HepG2 (cell line): ENCODE measurements around the gene TTC28. TPM values are rescaled to one million over a fixed set of nuclear protein-coding genes. Genes with fewer than 3 reads are reported as not detected.

Source experiments
- ATAC-seq: fragments of 200-7000 bp; cut with Tn5 transposase; 3 replicates; pipeline ENCODE4 v1.9.1; 2020; ENCODE audit warnings: mild to moderate bottlenecking, moderate library complexity
- BruUV-seq: library from RNA; stranded (reverse); fragments of 400-500 nt; replicated peaks from 2 replicates; lab custom pipeline; 2021; lab: Mats Ljungman, UMichigan
- CTCF ChIA-PET: fragments of 300-600 bp; formaldehyde crosslinking; extraction: SDS; loops from one replicate; lab custom pipeline; 2021; ENCODE audit warnings: low total read pairs, inconsistent platforms, low intra/inter-chr PET ratio; lab: Yijun Ruan, JAX
- POLR2A ChIA-PET: fragments of 350-600 bp; sonication (Branson Sonifier 250); formaldehyde crosslinking; loops from one replicate; lab custom pipeline; 2020; ENCODE audit warnings: antibody characterized with exemption, inconsistent platforms; lab: Yijun Ruan, JAX
- DNase-seq: peaks from one replicate; pipeline ENCODE4 v3.0.0-alpha.2; 2015; ENCODE audit warnings: low spot score
- FAIRE-seq: peaks from 3 replicates; lab custom pipeline; 2011; peaks lifted over from hg19 to GRCh38; lab: Jason Lieb, UNC
- H2AFZ ChIP-seq: one replicate; pipeline ENCODE4 v1.6.1; 2011; ENCODE audit warnings: low read length, inconsistent platforms
- H3K27ac ChIP-seq: fragments of 300-600 bp; 3 replicates; pipeline ENCODE4 v1.8.0; 2011; ENCODE audit warnings: mixed run types, mild to moderate bottlenecking, mixed read lengths, low read length, inconsistent platforms; ENCODE audit not compliant: insufficient read depth; ENCODE audit errors: extremely low read length
- H3K27me3 ChIP-seq, 2 experiments: fragments of 200-600 bp in 1 of 2; 2 replicates in 1 of 2; 3 replicates in 1 of 2; pipeline versions ENCODE4 v1.6.0 to v1.8.0; 2011; ENCODE audit warnings: low read length in 2 of 2, mild to moderate bottlenecking in 2 of 2, moderate library complexity in 2 of 2, inconsistent platforms in 1 of 2; ENCODE audit not compliant: insufficient read depth in 2 of 2, control insufficient read depth in 1 of 2
- H3K36me3 ChIP-seq, 2 experiments: fragments of 200-600 bp in 1 of 2; replicated peaks in 1 of 2; 2 replicates in 1 of 2; 3 replicates in 1 of 2; pipeline versions ENCODE4 v1.5.1 to v1.8.0; 2011; ENCODE audit warnings: low read length in 2 of 2, inconsistent platforms in 1 of 2; ENCODE audit not compliant: insufficient read depth in 2 of 2, control insufficient read depth in 1 of 2
- H3K4me1 ChIP-seq: 2 replicates; pipeline ENCODE4 v1.5.1; 2012; ENCODE audit warnings: low read length, inconsistent platforms; ENCODE audit not compliant: insufficient read depth
- H3K4me2 ChIP-seq: 2 replicates; pipeline ENCODE4 v1.6.0; 2011; ENCODE audit warnings: low read depth, low read length, inconsistent platforms
- H3K4me3 ChIP-seq, 3 experiments: fragments of 200-600 bp in 1 of 3; sonication (generic), shearing (Covaris generic) in 1 of 3; replicated peaks in 1 of 3; 2 replicates each; pipeline ENCODE4 v1.5.1; 2011 to 2016; ENCODE audit warnings: low read length in 3 of 3, inconsistent platforms in 2 of 3, low read depth in 2 of 3, mild to moderate bottlenecking in 2 of 3, control low read depth in 1 of 3, mixed read lengths in 1 of 3; ENCODE audit not compliant: insufficient read depth in 1 of 3
- H3K79me2 ChIP-seq: one replicate; pipeline ENCODE4 v1.6.1; 2011; ENCODE audit warnings: low read length, inconsistent platforms; ENCODE audit not compliant: insufficient read depth
- H3K9ac ChIP-seq: 2 replicates; pipeline ENCODE4 v1.6.0; 2011; ENCODE audit warnings: mild to moderate bottlenecking, low read depth, low read length, inconsistent platforms; ENCODE audit not compliant: insufficient read depth
- H3K9me3 ChIP-seq: 2 replicates; pipeline ENCODE4 v1.5.1; 2012; ENCODE audit warnings: mild to moderate bottlenecking, low read length
- H4K20me1 ChIP-seq: 2 replicates; pipeline ENCODE4 v1.6.0; 2011; ENCODE audit warnings: inconsistent platforms, mild to moderate bottlenecking, low read length, moderate library complexity; ENCODE audit not compliant: insufficient read depth
- CENPX ChIP-seq: sonication (generic); formaldehyde crosslinking; IDR thresholded peaks from 2 replicates; pipeline ENCODE4 v1.9.0; 2021; ENCODE audit warnings: mild to moderate bottlenecking, missing genetic modification reagents, moderate library complexity
- FLYWCH1 ChIP-seq: sonication (generic); formaldehyde crosslinking; IDR thresholded peaks from 2 replicates; pipeline ENCODE4 v1.8.1; 2023; ENCODE audit warnings: mild to moderate bottlenecking, missing genetic modification reagents
- KAT7 ChIP-seq: IDR thresholded peaks from 2 replicates; pipeline ENCODE4 v1.6.1; 2018; ENCODE audit warnings: borderline replicate concordance, missing compliant biosample characterization
- NRL ChIP-seq: sonication (generic); formaldehyde crosslinking; IDR thresholded peaks from 2 replicates; pipeline ENCODE4 v1.5.0; 2020; ENCODE audit warnings: missing genetic modification reagents, mild to moderate bottlenecking, moderate library complexity, borderline replicate concordance
- PAF1 ChIP-seq: IDR thresholded peaks from 2 replicates; pipeline ENCODE4 v1.6.1; 2016; ENCODE audit warnings: missing genetic modification reagents, missing compliant biosample characterization
- PRMT3 ChIP-seq: sonication (generic); formaldehyde crosslinking; IDR thresholded peaks from 2 replicates; pipeline ENCODE4 v1.8.1; 2022; ENCODE audit warnings: low read depth, mild to moderate bottlenecking, moderate library complexity, missing genetic modification reagents, borderline replicate concordance
- REPIN1 ChIP-seq: sonication (generic); formaldehyde crosslinking; IDR thresholded peaks from 2 replicates; pipeline ENCODE4 v1.8.0; 2022; ENCODE audit warnings: missing genetic modification reagents, low read depth, mild to moderate bottlenecking, borderline replicate concordance
- SMARCE1 ChIP-seq: fragments of 450-650 bp; IDR thresholded peaks from 2 replicates; pipeline ENCODE4 v1.6.1; 2017; ENCODE audit warnings: borderline replicate concordance
- SRF ChIP-seq: IDR thresholded peaks from 2 replicates; pipeline ENCODE4 v1.6.1; 2011; ENCODE audit warnings: mild to moderate bottlenecking, low read depth, low read length, moderate library complexity
- ZFP41 ChIP-seq: sonication (generic); formaldehyde crosslinking; IDR thresholded peaks from 2 replicates; pipeline ENCODE4 v1.4.0; 2020; ENCODE audit warnings: mild to moderate bottlenecking, missing genetic modification reagents, borderline replicate concordance
- ZNF3 ChIP-seq: IDR thresholded peaks from 2 replicates; pipeline ENCODE4 v1.7.0; 2017; ENCODE audit warnings: inconsistent platforms
- ZNF30 ChIP-seq: sonication (generic); formaldehyde crosslinking; IDR thresholded peaks from 2 replicates; pipeline ENCODE4 v1.5.0; 2020; ENCODE audit warnings: mild to moderate bottlenecking, missing genetic modification reagents
- ZNF33A ChIP-seq: sonication (generic); formaldehyde crosslinking; IDR thresholded peaks from 2 replicates; pipeline ENCODE4 v1.5.1; 2020; ENCODE audit warnings: missing genetic modification reagents, mild to moderate bottlenecking, moderate library complexity, borderline replicate concordance
- ZNF660 ChIP-seq: sonication (generic); formaldehyde crosslinking; IDR thresholded peaks from 2 replicates; pipeline ENCODE4 v1.5.1; 2020; ENCODE audit warnings: mild to moderate bottlenecking, low read depth, missing genetic modification reagents, borderline replicate concordance
- ZNF709 ChIP-seq: sonication (generic); formaldehyde crosslinking; IDR thresholded peaks from 2 replicates; pipeline ENCODE4 v1.5.0; 2020; ENCODE audit warnings: mild to moderate bottlenecking, missing genetic modification reagents
- WGBS: methylation state at CpG from one replicate; pipeline ENCODE4 v1.1.6; 2017; ENCODE audit warnings: low lambda C conversion rate; 5-methylcytosine and 5-hydroxymethylcytosine counted together
- in situ Hi-C: cut with HindIII; loops from 2 replicates; pipeline ENCODE4 v1.10.0; 2017; ENCODE audit warnings: low pct_unique_long_range_greater_than_20kb; ENCODE audit not compliant: extremely low pct_ligation_motif_present
- intact Hi-C: fragments of 100-400 bp; cut with micrococcal nuclease; formaldehyde crosslinking; loops from one replicate; pipeline ENCODE4 v1.10.0; 2022; ENCODE audit not compliant: unreplicated experiment
- polyA plus RNA-seq, 8 experiments: library from polyadenylated mRNA; depleted of rRNA in 3 of 8; stranded (reverse) in 7 of 8; unstranded in 1 of 8; fragments of >200 nt; fragmentation: Illumina TruSeq in 4 of 8; extraction: Trizol in 4 of 8; gene quantifications; 2 replicates each; pipeline versions ENCODE4 v1.2.1 to v1.2.3, GENCODE V29; 2011 to 2016; ENCODE audit warnings: low read depth in 4 of 8, missing spikeins in 1 of 8, mixed read lengths in 1 of 8; ENCODE audit not compliant: insufficient read depth in 1 of 8
- total RNA-seq, 5 experiments: library from RNA; depleted of rRNA; stranded (reverse); fragments of >200 nt; fragmentation: Illumina TruSeq; extraction: Trizol; gene quantifications; 2 replicates each; pipeline ENCODE4 v1.2.3, GENCODE V29; 2016; ENCODE audit warnings: low read depth in 1 of 5
- TF ChIP-seq, protein P1 (sequence below): sonication (generic); formaldehyde crosslinking; IDR thresholded peaks from 2 replicates; pipeline ENCODE4 v1.4.0; 2020; ENCODE audit warnings: missing genetic modification reagents
- TF ChIP-seq, protein P2 (sequence below): sonication (generic); formaldehyde crosslinking; IDR thresholded peaks from 2 replicates; pipeline ENCODE4 v1.8.0; 2022; ENCODE audit warnings: missing genetic modification reagents, low read depth, mild to moderate bottlenecking, borderline replicate concordance
- TF ChIP-seq, protein P3 (sequence below): sonication (generic); formaldehyde crosslinking; IDR thresholded peaks from 2 replicates; pipeline ENCODE4 v1.8.0; 2023; ENCODE audit warnings: mild to moderate bottlenecking, missing genetic modification reagents
- TF ChIP-seq, protein P4 (sequence below): sonication (generic); formaldehyde crosslinking; IDR thresholded peaks from 2 replicates; pipeline ENCODE4 v1.5.0; 2020; ENCODE audit warnings: mild to moderate bottlenecking, missing genetic modification reagents, moderate library complexity

Gene TTC28
- total and polyA plus RNA-seq, 2 of the 13 experiments (the other 11 are each of a cell fraction or from before 2014, with no cell fraction given), result 4.2 to 13.1 TPM

DNA sequence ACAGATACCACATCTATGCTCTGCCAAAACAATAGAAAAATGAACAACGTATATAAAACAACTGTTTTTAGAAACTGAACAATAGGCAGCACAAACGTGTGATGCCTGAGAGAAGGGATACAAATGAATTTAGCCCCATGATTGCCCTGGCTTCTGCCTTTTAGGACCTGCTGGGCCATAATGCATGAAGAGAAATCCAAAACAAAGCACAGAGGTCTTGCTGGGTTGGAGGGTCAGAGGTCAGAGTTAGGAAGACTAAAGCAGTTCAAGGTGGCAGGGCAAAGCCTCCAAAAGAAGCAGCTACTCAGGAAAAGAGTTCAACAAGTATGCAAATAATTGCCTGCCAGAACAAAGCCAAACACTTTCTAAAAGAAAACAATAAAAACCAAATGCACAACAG is 138.5 kb downstream of the TTC28 start:
- no peaks in the 10 kb centered on the region for H3K27me3 ChIP-seq
- no peak overlapping the region for H3K9ac ChIP-seq
- no peaks in the 10 kb centered on the region for H3K4me1 ChIP-seq
- ChIA-PET CTCF (no interaction called here), POLR2A (no interaction called here)
- FAIRE-seq, result no peak
- H3K4me2 ChIP-seq, result no peak overlapping the region
- 92% methylated on average over 2 of the region's 2 CpGs for WGBS
- no peak for DNase-seq
- H3K36me3 ChIP-seq, result no peaks in the 10 kb centered on the region
- in situ Hi-C loops, result no loop called here
- peaks cover 2% of the 10 kb centered on the region for H3K79me2 ChIP-seq
- intact Hi-C loops, result no loop called here
- H4K20me1 ChIP-seq, result peaks cover 2% of the 10 kb centered on the region; the same call in 1 of the 2 replicates
- H3K27ac ChIP-seq, result no peak overlapping the region
- H3K9me3 ChIP-seq, result no peaks in the 10 kb centered on the region
- no peak overlapping the region for H3K4me3 ChIP-seq
- no TSS peak for BruUV-seq
- TF ChIP-seq, protein P1, sequence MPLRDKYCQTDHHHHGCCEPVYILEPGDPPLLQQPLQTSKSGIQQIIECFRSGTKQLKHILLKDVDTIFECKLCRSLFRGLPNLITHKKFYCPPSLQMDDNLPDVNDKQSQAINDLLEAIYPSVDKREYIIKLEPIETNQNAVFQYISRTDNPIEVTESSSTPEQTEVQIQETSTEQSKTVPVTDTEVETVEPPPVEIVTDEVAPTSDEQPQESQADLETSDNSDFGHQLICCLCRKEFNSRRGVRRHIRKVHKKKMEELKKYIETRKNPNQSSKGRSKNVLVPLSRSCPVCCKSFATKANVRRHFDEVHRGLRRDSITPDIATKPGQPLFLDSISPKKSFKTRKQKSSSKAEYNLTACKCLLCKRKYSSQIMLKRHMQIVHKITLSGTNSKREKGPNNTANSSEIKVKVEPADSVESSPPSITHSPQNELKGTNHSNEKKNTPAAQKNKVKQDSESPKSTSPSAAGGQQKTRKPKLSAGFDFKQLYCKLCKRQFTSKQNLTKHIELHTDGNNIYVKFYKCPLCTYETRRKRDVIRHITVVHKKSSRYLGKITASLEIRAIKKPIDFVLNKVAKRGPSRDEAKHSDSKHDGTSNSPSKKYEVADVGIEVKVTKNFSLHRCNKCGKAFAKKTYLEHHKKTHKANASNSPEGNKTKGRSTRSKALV (CRISPR knock-in tag), result no peak
- no peak for TF ChIP-seq PAF1 (CRISPR knock-in tag)
- TF ChIP-seq NRL (CRISPR knock-in tag), result no peak
- no peak for TF ChIP-seq CENPX
- TF ChIP-seq ZNF30, result no peak
- no peak for TF ChIP-seq SRF
- TF ChIP-seq, protein P2, sequence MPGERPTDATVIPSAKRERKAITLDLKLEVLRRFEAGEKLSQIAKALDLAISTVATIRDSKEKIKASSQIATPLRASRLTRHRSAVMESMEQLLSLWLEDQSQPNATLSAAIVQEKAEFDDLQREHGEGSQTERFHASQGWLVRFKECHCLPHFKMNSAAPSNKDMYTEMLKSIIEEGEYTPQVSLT, result no peak
- TF ChIP-seq ZNF660 (CRISPR knock-in tag), result no peak
- TF ChIP-seq FLYWCH1, result no peak
- TF ChIP-seq KAT7 (CRISPR knock-in tag), result no peak
- TF ChIP-seq ZNF33A (CRISPR knock-in tag), result no peak
- TF ChIP-seq PRMT3 (CRISPR knock-in tag), result no peak
- TF ChIP-seq SMARCE1, result no peak
- TF ChIP-seq ZNF3 (CRISPR knock-in tag), result no peak
- TF ChIP-seq ZFP41 (CRISPR knock-in tag), result no peak
- TF ChIP-seq, protein P3, sequence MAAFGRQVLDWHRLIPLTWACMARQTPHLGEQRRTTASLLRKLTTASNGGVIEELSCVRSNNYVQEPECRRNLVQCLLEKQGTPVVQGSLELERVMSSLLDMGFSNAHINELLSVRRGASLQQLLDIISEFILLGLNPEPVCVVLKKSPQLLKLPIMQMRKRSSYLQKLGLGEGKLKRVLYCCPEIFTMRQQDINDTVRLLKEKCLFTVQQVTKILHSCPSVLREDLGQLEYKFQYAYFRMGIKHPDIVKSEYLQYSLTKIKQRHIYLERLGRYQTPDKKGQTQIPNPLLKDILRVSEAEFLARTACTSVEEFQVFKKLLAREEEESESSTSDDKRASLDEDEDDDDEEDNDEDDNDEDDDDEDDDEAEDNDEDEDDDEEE (CRISPR knock-in tag), result no peak
- no peak for TF ChIP-seq ZNF709 (CRISPR knock-in tag)
- TF ChIP-seq REPIN1 (CRISPR knock-in tag), result no peak
- TF ChIP-seq, protein P4, sequence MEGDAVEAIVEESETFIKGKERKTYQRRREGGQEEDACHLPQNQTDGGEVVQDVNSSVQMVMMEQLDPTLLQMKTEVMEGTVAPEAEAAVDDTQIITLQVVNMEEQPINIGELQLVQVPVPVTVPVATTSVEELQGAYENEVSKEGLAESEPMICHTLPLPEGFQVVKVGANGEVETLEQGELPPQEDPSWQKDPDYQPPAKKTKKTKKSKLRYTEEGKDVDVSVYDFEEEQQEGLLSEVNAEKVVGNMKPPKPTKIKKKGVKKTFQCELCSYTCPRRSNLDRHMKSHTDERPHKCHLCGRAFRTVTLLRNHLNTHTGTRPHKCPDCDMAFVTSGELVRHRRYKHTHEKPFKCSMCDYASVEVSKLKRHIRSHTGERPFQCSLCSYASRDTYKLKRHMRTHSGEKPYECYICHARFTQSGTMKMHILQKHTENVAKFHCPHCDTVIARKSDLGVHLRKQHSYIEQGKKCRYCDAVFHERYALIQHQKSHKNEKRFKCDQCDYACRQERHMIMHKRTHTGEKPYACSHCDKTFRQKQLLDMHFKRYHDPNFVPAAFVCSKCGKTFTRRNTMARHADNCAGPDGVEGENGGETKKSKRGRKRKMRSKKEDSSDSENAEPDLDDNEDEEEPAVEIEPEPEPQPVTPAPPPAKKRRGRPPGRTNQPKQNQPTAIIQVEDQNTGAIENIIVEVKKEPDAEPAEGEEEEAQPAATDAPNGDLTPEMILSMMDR (CRISPR knock-in tag), result no peak
- ATAC-seq, result no peak
- H2AFZ ChIP-seq, result no peak overlapping the region
